Memory B cell (primary cell): ENCODE results near the gene WDSUB1.

Source experiments
- ATAC-seq: fragments of 150-1000 bp; cut with Tn5 transposase; 2 replicates; pipeline ENCODE4 v1.10.0; 2021; ENCODE audit warnings: low read depth, mild to moderate bottlenecking, moderate library complexity
- DNase-seq, 2 donors: peaks; one replicate each; pipeline ENCODE4 v3.0.0; 2022; ENCODE audit warnings: low spot score in 2 of 2
- H3K27ac Mint-ChIP-seq: one replicate; pipeline ENCODE4 v1.8.0; 2022; ENCODE audit warnings: mild to moderate bottlenecking, moderate library complexity, mixed read lengths
- H3K27me3 Mint-ChIP-seq: one replicate; pipeline ENCODE4 v1.8.0; 2022; ENCODE audit warnings: mixed read lengths
- H3K36me3 Mint-ChIP-seq: one replicate; pipeline ENCODE4 v1.8.0; 2022; ENCODE audit warnings: mild to moderate bottlenecking, mixed read lengths
- H3K4me1 Mint-ChIP-seq: one replicate; pipeline ENCODE4 v1.8.0; 2022; ENCODE audit warnings: mixed read lengths
- H3K4me3 Mint-ChIP-seq: one replicate; pipeline ENCODE4 v1.8.0; 2022; ENCODE audit warnings: mild to moderate bottlenecking, moderate library complexity, mixed read lengths
- H3K9me3 Mint-ChIP-seq: one replicate; pipeline ENCODE4 v1.8.0; 2022; ENCODE audit warnings: mixed read lengths

The WDSUB1 gene

DNA sequence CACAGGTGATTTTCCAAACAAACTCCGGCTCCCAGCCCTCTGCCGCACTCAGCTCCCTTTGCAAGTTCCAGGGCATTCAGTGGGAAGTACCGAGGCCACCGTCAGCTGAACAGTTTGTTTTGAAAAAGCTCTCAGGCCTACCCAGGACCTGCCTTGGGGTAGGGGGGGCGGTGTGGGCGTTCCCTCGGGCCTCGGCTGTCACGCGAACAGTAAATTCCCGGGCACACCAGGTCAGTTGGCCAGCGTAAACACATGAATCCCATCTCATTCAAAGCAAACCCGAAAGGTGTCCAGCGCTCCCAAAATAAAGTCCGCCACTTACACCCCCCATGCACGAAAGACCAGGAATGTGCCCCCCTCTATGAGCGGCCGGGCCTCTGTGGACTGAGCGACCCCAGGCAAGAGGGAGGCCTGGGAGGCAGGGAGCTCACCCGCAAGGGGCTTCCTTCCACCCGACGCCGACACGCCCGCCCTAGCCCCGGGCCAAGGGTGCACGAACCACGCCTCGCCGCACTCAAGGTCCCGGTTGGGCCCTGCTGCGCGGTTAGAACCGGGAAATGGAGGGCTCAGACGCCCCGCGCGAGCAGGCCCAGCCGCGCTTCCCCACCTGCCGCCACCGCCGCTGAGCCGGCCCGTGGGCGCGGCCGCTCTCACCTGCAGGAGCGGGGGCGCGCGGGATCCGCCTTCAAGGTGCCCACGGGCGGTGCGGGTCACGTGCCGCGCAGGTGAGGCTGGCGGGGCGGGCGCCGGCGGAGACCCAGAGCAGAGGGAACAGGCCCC, at the start of gene WDSUB1:
TSS of gene WDSUB1 (minus strand) at position 775 of the 780 bp plus-strand sequence. CDS start 3,634 bp downstream, outside the sequence.
- peaks cover 15% of the 10 kb centered on the region for H3K4me1 Mint-ChIP-seq
- H3K27me3 Mint-ChIP-seq = peaks cover 2% of the 10 kb centered on the region
- peak within 1 kb of the TSS; percentile 88 for H3K4me3 Mint-ChIP-seq
- peak within 1 kb of the TSS; percentile 72 for H3K27ac Mint-ChIP-seq
- DNase-seq (peak in 1 of 2 donors; percentile 11), ATAC-seq (peak; percentile 45)
- H3K36me3 Mint-ChIP-seq = peaks cover 3% of the 10 kb centered on the region
- H3K9me3 Mint-ChIP-seq = no peaks in the 10 kb centered on the region

DNA sequence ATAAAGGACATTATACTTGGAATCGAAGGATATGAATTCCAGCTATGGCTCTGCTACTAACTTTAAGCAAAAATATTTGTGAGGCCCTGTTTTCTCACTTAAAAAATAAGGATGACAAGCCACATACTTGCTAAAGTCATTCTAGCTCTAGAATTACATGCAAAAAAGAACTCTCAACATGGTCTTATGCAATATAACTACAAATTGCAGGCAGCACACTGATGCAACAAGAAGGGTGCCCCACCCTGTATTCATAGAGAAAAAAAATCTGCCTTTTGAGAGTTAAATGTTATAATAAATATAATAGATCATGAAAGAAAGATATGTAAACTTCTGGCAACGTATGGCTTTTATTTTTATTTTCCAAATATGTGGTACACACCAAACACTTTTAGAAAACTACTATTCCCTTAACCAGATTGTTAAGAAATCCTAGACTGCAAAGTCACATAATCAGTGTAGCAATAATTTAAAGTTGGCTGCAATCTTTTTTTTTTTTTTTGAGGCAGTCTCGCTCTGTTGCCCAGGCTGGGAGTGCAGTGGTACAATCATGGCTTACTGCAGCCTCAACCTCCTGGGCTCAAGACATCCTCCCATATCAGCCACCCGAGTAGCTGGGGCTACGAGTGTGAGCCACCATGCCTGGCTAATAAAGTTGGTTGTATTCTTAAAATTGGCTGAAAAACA, 40.2 kb upstream of the WDSUB1 start:
- DNase-seq (no peak), ATAC-seq (no peak)
- no peaks in the 10 kb centered on the region for H3K27me3 Mint-ChIP-seq
- H3K4me3 Mint-ChIP-seq = no peak overlapping the region
- no peaks in the 10 kb centered on the region for H3K4me1 Mint-ChIP-seq
- no peaks in the 10 kb centered on the region for H3K9me3 Mint-ChIP-seq
- H3K27ac Mint-ChIP-seq = no peak overlapping the region
- peaks cover 17% of the 10 kb centered on the region for H3K36me3 Mint-ChIP-seq

DNA sequence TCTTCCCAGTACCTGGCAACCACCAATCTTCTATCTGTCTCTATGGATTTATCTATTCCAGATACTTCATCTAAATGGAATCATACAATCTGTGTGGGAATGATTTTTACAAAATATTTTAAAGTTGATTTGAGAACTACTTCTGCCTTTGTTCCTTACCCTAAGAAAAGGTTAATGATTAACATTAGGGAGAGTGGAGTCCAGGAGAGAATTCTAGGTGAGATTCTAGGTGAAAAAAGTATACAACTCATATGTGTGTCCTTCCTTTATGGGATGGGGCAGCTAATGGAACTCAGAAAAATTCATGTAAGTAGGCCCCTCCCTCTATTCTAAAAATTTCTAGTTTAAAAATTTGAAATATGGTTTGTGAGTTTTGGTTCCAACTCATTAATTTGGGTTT, 35.9 kb upstream of the WDSUB1 start:
- Mint-ChIP-seq H3K36me3 (peaks cover 12% of the 10 kb centered on the region), H3K4me3 (no peak overlapping the region), H3K9me3 (no peaks in the 10 kb centered on the region), H3K27me3 (no peaks in the 10 kb centered on the region), H3K27ac (no peak overlapping the region), H3K4me1 (no peaks in the 10 kb centered on the region)
- DNase-seq = no peak
- ATAC-seq = no peak

GRCh38 chr2:159317392-159318088, 31.0 kb upstream of the WDSUB1 start:
- peaks cover 13% of the 10 kb centered on the region for H3K36me3 Mint-ChIP-seq
- peaks cover 3% of the 10 kb centered on the region for H3K9me3 Mint-ChIP-seq
- no peaks in the 10 kb centered on the region for H3K4me1 Mint-ChIP-seq
- no peak overlapping the region for H3K27ac Mint-ChIP-seq
- DNase-seq (no peak), ATAC-seq (no peak)
- no peak overlapping the region for H3K4me3 Mint-ChIP-seq
- H3K27me3 Mint-ChIP-seq = no peaks in the 10 kb centered on the region

DNA sequence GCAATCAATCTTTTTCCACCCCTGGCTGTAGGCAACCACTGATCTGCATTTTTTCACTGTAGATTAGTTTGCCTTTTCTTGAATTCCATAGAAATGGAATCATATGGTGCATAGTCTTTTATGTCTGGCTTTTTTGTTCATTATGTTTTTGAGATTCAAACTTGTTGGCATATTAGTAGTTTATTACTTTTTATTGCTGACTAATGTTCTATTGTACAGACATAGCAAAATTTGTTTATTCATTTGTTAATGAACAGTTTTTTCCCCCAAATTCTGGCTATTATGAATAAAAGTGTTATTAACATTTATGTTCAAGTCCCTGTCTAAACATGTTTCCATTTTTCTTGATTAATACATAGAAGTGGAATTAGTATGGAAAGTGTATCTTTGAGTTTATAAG, 21.4 kb upstream of the WDSUB1 start:
- no peak overlapping the region for H3K27ac Mint-ChIP-seq
- no peaks in the 10 kb centered on the region for H3K4me1 Mint-ChIP-seq
- no peak for ATAC-seq
- no peak overlapping the region for H3K4me3 Mint-ChIP-seq
- peaks cover 2% of the 10 kb centered on the region for H3K36me3 Mint-ChIP-seq
- H3K9me3 Mint-ChIP-seq = peaks cover 6% of the 10 kb centered on the region
- H3K27me3 Mint-ChIP-seq = peaks cover 5% of the 10 kb centered on the region
- no peak for DNase-seq

- H3K27ac Mint-ChIP-seq = no peak overlapping the region
- H3K4me3 Mint-ChIP-seq = no peak overlapping the region
- no peaks in the 10 kb centered on the region for H3K4me1 Mint-ChIP-seq
- peaks cover 6% of the 10 kb centered on the region for H3K9me3 Mint-ChIP-seq
- ATAC-seq (no peak), DNase-seq (no peak)
- H3K36me3 Mint-ChIP-seq = peaks cover 2% of the 10 kb centered on the region
- H3K27me3 Mint-ChIP-seq = peaks cover 9% of the 10 kb centered on the region
Observed at GRCh38 chr2:159300586-159300985, 14.1 kb upstream of the WDSUB1 start.

DNA sequence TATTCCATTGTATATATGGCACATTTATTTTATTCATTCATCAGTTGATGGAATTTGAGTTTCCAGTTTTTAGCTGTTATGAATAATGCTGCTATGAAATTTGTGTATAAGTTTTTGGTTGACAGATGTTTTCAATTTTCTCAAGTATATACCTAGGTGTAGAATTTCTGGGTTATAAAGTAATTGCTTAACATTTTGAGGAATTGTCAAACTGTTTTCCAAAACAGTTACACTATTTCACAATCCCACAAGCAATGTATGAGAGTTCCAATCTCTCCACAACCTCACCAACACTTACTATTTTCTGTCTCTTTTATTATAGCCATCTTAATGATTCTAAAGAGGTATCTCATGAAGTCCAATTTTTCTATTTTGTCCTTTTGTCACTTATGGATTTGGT, 12.5 kb upstream of the WDSUB1 start:
- ATAC-seq (no peak), DNase-seq (no peak)
- Mint-ChIP-seq H3K27ac (no peak overlapping the region), H3K36me3 (no peaks in the 10 kb centered on the region), H3K4me1 (no peaks in the 10 kb centered on the region), H3K27me3 (peaks cover 4% of the 10 kb centered on the region), H3K4me3 (no peak overlapping the region), H3K9me3 (peaks cover under 1% of the 10 kb centered on the region)

DNA sequence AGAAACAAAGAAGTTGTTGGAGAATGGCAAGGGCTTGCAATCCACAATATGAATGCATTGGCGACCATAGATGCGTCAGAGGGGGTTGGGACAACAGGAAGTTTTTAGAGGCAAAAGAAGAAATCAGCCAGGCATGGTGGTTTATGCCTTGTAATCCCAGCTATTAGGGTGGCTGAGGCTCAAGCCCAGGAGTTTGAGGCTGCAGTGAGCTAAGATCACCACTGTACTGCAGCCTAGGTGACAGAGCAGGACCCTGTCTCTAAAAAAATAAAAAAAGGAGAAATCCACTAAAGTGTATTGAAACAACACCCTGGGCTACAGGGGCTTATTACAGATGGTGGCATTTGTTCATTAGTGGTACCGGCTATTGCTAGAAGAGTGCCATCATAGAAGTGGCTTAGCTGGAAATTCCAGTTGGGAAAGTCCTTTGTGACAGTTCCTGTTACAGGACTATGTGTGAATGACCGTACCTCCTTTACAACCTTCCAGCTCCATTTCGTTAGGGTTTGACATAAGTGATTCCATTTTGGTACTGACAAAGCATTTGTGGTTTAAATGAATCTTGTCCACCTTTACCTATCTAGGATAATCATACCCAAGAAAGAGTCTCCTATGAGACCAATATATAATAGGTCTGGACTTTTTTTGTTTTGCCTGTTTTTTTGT, 10.7 kb upstream of the WDSUB1 start:
- no peaks in the 10 kb centered on the region for H3K36me3 Mint-ChIP-seq
- DNase-seq = no peak
- peaks cover 6% of the 10 kb centered on the region for H3K27me3 Mint-ChIP-seq
- no peaks in the 10 kb centered on the region for H3K9me3 Mint-ChIP-seq
- no peak for ATAC-seq
- no peak overlapping the region for H3K4me3 Mint-ChIP-seq
- H3K27ac Mint-ChIP-seq = no peak overlapping the region
- H3K4me1 Mint-ChIP-seq = no peaks in the 10 kb centered on the region

- H3K4me1 Mint-ChIP-seq = peaks cover 4% of the 10 kb centered on the region
- DNase-seq (no peak), ATAC-seq (no peak)
- no peak overlapping the region for H3K4me3 Mint-ChIP-seq
- H3K27ac Mint-ChIP-seq = no peak overlapping the region
- H3K9me3 Mint-ChIP-seq = no peaks in the 10 kb centered on the region
- no peaks in the 10 kb centered on the region for H3K36me3 Mint-ChIP-seq
- peaks cover 9% of the 10 kb centered on the region for H3K27me3 Mint-ChIP-seq
Observed at GRCh38 chr2:159292157-159292556, 5.7 kb upstream of the WDSUB1 start.

DNA sequence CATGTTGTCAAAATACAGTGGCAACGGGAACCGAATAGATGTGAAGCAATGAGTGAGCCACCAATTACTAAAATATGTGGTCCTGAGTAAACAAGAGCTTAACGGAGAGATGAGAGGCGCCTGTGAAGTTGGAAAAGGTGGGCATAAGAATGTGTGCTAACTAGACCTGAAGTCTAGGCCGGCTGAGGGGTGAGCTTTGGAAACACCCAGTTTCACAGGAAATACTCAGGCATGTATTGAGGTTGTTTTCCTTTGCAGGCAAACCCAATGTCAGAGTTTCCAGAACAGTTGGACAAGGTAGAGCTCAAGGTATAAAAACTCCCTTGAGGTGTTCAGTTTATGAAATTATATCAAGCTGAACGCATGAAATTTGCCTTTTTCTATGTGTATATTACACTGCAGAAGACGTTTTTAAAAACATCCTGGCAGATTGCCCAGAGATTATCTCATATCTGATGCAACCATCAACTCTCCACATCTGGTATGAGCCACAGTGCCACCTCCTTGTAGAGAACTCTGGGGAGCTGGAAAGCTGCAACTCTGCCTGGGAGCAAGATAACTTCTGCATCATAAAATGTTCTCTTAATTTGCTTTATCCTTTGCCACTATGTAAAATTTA, 3.9 kb upstream of the WDSUB1 start:
- peaks cover 8% of the 10 kb centered on the region for H3K4me1 Mint-ChIP-seq
- H3K9me3 Mint-ChIP-seq = no peaks in the 10 kb centered on the region
- DNase-seq (no peak), ATAC-seq (no peak)
- peaks cover 7% of the 10 kb centered on the region for H3K27me3 Mint-ChIP-seq
- H3K27ac Mint-ChIP-seq = no peak overlapping the region
- H3K4me3 Mint-ChIP-seq = no peak overlapping the region
- no peaks in the 10 kb centered on the region for H3K36me3 Mint-ChIP-seq

DNA sequence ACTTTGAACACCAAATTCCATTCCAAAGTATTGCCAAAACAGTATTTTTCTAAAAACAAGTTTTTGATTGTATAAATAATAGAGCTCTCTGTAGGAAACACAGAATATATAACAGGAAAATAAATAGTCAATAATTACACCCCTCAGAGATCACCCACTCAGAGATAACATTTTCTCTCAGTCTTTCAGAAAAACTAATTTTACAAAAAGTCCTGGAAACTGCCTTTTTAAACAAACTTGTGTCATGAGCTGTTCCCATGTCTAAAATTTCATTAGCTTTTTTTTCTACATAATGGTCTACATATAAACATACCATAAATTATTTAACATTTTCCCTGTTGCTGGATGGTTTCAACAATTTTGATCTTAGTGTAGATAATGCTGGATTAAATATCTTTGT, 1.2 kb upstream of the WDSUB1 start:
- Mint-ChIP-seq H3K9me3 (no peaks in the 10 kb centered on the region), H3K4me1 (peaks cover 13% of the 10 kb centered on the region), H3K4me3 (no peak overlapping the region), H3K36me3 (peaks cover under 1% of the 10 kb centered on the region), H3K27ac (no peak overlapping the region), H3K27me3 (peaks cover 7% of the 10 kb centered on the region)
- ATAC-seq (no peak), DNase-seq (no peak)

DNA sequence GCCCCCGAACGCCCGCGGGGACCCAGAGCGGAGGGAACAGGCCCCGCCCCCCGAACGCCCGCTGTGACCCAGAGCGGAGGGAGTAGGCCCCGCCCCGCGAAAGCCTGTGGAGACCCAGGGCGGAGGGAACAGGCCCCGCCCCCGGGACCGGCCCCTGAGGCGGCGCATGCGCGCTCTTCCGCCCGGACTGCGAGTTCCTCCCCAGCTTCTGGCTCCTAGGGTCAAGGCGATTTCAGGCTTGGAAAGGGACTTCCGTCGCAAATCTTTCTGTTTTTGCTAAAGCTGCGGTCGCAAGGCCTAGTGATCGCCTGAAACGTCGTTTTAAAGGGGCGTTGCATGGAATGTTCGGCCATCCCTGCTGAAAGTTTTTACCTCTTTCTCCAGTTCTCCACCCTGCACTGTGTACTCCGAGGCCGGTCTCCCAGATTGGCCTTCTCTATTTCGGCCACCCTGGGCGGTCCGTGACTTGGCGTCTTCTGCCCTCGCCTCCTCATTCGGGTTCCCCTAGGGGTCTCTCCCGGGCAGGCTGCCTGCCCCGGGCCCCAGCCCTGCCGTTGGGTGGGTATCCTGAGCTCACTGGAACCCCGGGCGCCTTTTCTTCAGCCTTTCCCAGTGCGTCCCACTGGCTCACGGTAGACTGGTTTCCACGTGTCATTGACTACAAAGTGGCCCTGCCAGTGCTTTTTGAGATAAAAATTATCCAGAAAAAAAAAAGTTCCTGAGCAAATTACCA, 372 bp upstream of the WDSUB1 start:
- peak; percentile 94 for ATAC-seq

DNA sequence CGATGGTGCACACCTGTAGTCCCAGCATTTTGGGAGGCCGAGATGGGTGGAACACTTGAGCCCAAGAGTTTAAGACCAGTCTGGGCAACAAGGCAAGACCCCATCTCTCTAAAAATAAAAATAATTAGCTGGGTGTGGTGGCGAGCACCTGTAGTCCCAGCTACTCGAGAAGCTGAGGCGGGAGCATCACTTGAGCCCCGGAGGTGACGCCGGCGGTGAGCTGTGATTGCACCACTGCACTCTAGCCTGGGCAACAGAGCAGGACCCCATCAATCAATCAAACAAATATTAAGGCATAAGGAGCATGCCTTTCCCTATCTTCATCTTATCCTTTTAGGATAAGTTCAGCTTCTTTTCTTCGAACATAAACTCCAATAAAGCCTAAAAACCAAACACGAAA, 1.1 kb downstream of the WDSUB1 start:
- H3K4me1 Mint-ChIP-seq = peaks cover 15% of the 10 kb centered on the region
- peaks cover 2% of the 10 kb centered on the region for H3K27me3 Mint-ChIP-seq
- H3K27ac Mint-ChIP-seq = peak overlapping the region; percentile 72
- H3K9me3 Mint-ChIP-seq = no peaks in the 10 kb centered on the region
- peaks cover 3% of the 10 kb centered on the region for H3K36me3 Mint-ChIP-seq
- peak overlapping the region; percentile 88 for H3K4me3 Mint-ChIP-seq
- ATAC-seq = no peak
- no peak for DNase-seq

More for the DNA sequence above, 372 bp upstream of the WDSUB1 start:
- peak overlapping the region; percentile 88 for H3K4me3 Mint-ChIP-seq
- H3K27ac Mint-ChIP-seq = peak overlapping the region; percentile 72
- H3K27me3 Mint-ChIP-seq = peaks cover 2% of the 10 kb centered on the region
- peak; percentile 95 for DNase-seq
- H3K9me3 Mint-ChIP-seq = no peaks in the 10 kb centered on the region
- peaks cover 3% of the 10 kb centered on the region for H3K36me3 Mint-ChIP-seq
- H3K4me1 Mint-ChIP-seq = peaks cover 15% of the 10 kb centered on the region
